Endothelial cell of umbilical vein (primary cell): Measurements from ENCODE around the gene ADAMTS14.

Source experiments
- POLR2AphosphoS5 ChIP-seq: IDR thresholded peaks from 2 replicates; pipeline ENCODE4 v1.6.1; 2012; ENCODE audit warnings: low read depth, mild to moderate bottlenecking, control low read depth, low read length, moderate library complexity; ENCODE audit not compliant: insufficient read depth
- TF ChIP-seq, protein P1 (sequence below), 2 donors: IDR thresholded peaks; 1 replicate in 1 of 2; 2 replicates in 1 of 2; pipeline ENCODE4 v1.5.1; 2011; ENCODE audit warnings: low read length in 2 of 2, mild to moderate bottlenecking in 2 of 2, moderate library complexity in 2 of 2, control low read depth in 1 of 2, inconsistent platforms in 1 of 2, low read depth in 1 of 2; ENCODE audit not compliant: insufficient read depth in 1 of 2; ENCODE audit errors: extremely low read depth in 1 of 2

DNA sequence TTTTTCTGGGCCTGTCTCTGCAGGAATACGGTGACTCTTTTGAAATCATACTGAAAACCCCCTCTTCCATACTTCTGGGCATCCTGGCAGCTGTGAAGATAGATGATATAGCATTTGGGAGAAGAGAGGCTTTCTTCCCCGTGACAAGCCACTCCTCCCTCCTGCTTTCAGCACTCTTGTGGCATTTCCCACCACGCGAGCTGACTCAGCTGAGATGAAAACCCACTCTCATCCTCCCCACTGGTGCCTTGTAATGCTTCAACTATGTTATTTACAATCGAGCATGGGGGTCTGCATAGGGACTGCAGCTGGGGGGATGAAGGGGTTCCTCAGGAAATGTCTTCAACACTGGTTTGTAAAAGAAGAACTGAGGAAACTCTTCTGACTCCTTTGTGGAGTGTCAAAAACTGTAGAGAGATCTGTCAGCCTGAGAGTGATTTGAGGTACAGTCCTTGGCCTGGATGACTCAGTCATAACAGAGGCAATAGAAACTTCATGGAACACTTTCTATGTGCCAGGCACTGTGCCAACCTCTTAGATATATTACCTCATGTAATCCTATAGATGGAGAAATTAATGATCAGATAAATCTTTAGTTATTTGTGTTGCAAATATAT lies 114.6 kb downstream of the ADAMTS14 start:
- no peak for TF ChIP-seq POLR2AphosphoS5
- TF ChIP-seq, protein P1, sequence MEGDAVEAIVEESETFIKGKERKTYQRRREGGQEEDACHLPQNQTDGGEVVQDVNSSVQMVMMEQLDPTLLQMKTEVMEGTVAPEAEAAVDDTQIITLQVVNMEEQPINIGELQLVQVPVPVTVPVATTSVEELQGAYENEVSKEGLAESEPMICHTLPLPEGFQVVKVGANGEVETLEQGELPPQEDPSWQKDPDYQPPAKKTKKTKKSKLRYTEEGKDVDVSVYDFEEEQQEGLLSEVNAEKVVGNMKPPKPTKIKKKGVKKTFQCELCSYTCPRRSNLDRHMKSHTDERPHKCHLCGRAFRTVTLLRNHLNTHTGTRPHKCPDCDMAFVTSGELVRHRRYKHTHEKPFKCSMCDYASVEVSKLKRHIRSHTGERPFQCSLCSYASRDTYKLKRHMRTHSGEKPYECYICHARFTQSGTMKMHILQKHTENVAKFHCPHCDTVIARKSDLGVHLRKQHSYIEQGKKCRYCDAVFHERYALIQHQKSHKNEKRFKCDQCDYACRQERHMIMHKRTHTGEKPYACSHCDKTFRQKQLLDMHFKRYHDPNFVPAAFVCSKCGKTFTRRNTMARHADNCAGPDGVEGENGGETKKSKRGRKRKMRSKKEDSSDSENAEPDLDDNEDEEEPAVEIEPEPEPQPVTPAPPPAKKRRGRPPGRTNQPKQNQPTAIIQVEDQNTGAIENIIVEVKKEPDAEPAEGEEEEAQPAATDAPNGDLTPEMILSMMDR (IDR thresholded peaks at IDR 0.05; ENCODE audit: extremely low read depth in 1 of 2, insufficient read depth in 1 of 2, low read depth in 1 of 2, low read length in 2 of 2): no peak
